Esophagus squamous epithelium (tissue), 4 donors: Measurements from ENCODE around the gene TSC22D1.

Source experiments
- POLR2A ChIP-seq, 4 donors: fragments of 450-650 bp; IDR thresholded peaks; one replicate each; pipeline ENCODE4 v1.6.1; 2017; ENCODE audit warnings: antibody characterized with exemption in 4 of 4, mild to moderate bottlenecking in 4 of 4, moderate library complexity in 3 of 4
- TF ChIP-seq, protein P1 (sequence below), 6 experiments: fragments of 450-650 bp in 4 of 6; fragments of 200-600 bp in 2 of 6; sonication (generic) in 2 of 6; IDR thresholded peaks; one replicate each; pipeline ENCODE4 v1.5.1; 2016 to 2019; ENCODE audit warnings: antibody characterized with exemption in 6 of 6, mild to moderate bottlenecking in 4 of 6, moderate library complexity in 4 of 6

DNA sequence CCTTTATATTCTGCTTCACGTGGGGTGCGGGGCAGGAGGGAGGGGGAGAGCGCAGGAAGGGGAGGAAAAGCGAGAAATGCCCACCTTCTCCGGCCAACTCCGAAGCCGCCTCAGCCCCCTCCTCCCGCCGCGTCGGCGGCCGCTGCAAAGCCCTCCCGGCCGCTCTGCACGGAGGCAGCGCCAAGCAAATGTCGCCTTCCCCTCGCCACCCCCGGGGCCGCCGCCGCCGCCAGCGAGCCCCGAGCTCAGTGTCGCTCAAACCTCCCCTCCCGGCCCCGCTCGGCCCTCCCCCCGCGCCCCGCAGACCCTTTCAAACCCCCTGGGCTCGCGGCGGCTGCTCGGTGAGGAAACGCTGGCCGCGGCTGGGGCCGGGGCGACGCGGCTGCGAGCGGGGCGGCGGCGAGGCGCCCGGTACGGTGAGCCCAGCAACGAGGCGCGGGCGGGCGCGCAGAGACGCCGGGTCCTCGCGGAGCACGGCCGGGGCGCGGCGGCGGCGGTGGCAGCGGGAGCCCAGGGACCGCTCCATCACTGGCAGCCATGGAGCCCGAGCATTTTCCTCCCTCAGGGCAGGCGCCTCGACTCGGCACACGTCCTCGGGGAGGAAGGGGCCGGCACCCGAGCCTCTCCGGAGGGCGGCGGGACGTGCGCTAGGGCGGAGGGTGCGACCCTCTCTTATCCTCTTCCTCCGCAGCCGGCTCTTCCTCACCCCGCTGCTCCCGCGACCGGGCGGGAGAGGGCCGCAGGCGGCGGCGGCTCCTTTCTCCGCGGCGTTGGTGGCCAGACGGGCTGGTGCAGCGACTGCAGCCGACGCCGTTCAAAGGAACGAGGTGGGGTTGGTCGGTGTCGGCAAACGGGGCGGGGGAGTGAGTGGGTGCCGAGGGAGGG lies 463 bp upstream of the TSC22D1 start:
- no peak for TF ChIP-seq POLR2A (IDR thresholded peaks at IDR 0.05)
- TF ChIP-seq, protein P1, sequence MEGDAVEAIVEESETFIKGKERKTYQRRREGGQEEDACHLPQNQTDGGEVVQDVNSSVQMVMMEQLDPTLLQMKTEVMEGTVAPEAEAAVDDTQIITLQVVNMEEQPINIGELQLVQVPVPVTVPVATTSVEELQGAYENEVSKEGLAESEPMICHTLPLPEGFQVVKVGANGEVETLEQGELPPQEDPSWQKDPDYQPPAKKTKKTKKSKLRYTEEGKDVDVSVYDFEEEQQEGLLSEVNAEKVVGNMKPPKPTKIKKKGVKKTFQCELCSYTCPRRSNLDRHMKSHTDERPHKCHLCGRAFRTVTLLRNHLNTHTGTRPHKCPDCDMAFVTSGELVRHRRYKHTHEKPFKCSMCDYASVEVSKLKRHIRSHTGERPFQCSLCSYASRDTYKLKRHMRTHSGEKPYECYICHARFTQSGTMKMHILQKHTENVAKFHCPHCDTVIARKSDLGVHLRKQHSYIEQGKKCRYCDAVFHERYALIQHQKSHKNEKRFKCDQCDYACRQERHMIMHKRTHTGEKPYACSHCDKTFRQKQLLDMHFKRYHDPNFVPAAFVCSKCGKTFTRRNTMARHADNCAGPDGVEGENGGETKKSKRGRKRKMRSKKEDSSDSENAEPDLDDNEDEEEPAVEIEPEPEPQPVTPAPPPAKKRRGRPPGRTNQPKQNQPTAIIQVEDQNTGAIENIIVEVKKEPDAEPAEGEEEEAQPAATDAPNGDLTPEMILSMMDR (IDR thresholded peaks at IDR 0.05) = no peak
